ENCODE measurements around the gene DGKD.

DGKD gene

GRCh38 chr2:233429175-233429897, 75.0 kb downstream of the DGKD start:
- TF ChIP-seq CTCF (conservative IDR thresholded peaks at IDR 0.05; ENCODE audit: control insufficient read depth, insufficient read depth, low read depth, low read length): no peak
- no peak for DNase-seq (ENCODE audit: low read depth)
- H3K4me3 ChIP-seq (ENCODE audit: control insufficient read depth, low read depth, low read length): no peak overlapping the region

- no peak overlapping the region for H3K4me3 ChIP-seq (ENCODE audit: control insufficient read depth, low read depth, low read length)
- no peak for DNase-seq (ENCODE audit: low read depth)
- no peak for TF ChIP-seq CTCF (conservative IDR thresholded peaks at IDR 0.05; ENCODE audit: control insufficient read depth, insufficient read depth, low read depth, low read length)
These were observed 75.8 kb downstream of the DGKD start for GRCh38 chr2:233430081-233430480.

GRCh38 chr2:233430651-233431050, 76.4 kb downstream of the DGKD start:
- DNase-seq (ENCODE audit: low read depth): no peak
- no peak overlapping the region for H3K4me3 ChIP-seq (ENCODE audit: control insufficient read depth, low read depth, low read length)
- TF ChIP-seq CTCF (conservative IDR thresholded peaks at IDR 0.05; ENCODE audit: control insufficient read depth, insufficient read depth, low read depth, low read length): no peak

GRCh38 chr2:233433029-233433428, 78.7 kb downstream of the DGKD start:
- no peak for DNase-seq (ENCODE audit: low read depth)
- TF ChIP-seq CTCF (conservative IDR thresholded peaks at IDR 0.05; ENCODE audit: control insufficient read depth, insufficient read depth, low read depth, low read length): no peak
- no peak overlapping the region for H3K4me3 ChIP-seq (ENCODE audit: control insufficient read depth, low read depth, low read length)

- H3K4me3 ChIP-seq (ENCODE audit: control insufficient read depth, low read depth, low read length): no peak overlapping the region
- no peak for DNase-seq (ENCODE audit: low read depth)
- no peak for TF ChIP-seq CTCF (conservative IDR thresholded peaks at IDR 0.05; ENCODE audit: control insufficient read depth, insufficient read depth, low read depth, low read length)
These were observed 79.5 kb downstream of the DGKD start for GRCh38 chr2:233433794-233434193.

- DNase-seq (ENCODE audit: low read depth): no peak
- TF ChIP-seq CTCF (conservative IDR thresholded peaks at IDR 0.05; ENCODE audit: control insufficient read depth, insufficient read depth, low read depth, low read length): no peak
- no peak overlapping the region for H3K4me3 ChIP-seq (ENCODE audit: control insufficient read depth, low read depth, low read length)
These were observed 80.5 kb downstream of the DGKD start for GRCh38 chr2:233434666-233435330.
